Upper lobe of left lung (tissue), 4 donors: Measurements from ENCODE around the gene CLTB.

ENCODE experiments used
- CTCF ChIP-seq, 6 experiments: fragments of 450-650 bp in 4 of 6; fragments of 200-600 bp in 2 of 6; sonication (generic) in 2 of 6; IDR thresholded peaks; one replicate each; pipeline ENCODE4 v1.5.1; 2016 to 2019; ENCODE audit warnings: antibody characterized with exemption in 6 of 6
- POLR2A ChIP-seq, 4 donors: fragments of 450-650 bp; IDR thresholded peaks; one replicate each; pipeline ENCODE4 v1.5.1; 2016 to 2017; ENCODE audit warnings: antibody characterized with exemption in 4 of 4, mild to moderate bottlenecking in 2 of 4

DNA sequence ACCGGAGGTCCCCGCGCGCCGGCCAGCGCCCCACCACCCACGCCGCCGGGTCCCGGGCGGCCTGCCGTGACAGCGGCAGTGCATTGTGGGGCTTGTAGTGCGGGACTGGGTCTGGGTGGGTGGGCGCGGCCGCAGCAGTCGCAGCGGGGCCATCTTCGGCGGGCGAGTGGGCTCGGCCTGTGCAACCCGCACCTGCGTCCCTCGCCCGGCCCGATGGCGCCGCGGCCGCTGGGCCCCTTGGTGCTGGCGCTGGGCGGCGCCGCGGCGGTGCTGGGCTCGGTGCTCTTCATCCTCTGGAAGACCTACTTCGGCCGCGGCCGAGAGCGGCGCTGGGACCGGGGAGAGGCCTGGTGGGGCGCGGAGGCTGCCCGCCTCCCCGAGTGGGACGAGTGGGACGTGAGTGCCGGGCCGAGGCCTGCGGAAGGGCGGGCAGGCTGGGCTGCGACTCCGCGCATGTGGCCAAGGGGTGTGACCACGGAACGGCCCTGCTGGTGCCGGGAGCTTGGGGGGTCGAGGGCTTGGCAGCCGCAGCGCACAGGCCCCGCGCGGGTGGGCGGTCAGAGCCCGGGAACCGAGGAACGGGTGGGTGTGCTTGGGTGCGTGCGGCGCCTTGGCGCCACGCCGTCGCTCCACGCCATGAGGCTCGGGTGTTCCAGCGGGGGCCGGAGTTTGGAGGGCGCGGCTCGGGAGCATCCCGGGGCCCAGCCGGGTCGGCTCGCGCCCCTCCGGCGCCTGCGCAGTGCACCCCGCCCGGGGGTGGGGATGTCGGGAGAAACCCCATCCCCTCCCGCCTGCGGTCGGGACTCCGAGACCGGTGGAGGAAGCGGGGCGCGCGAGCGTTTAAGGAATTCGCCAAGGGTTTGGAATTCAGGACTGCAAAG is 50.7 kb downstream of the CLTB start, which contains the start of gene ARL10:
- no peak for TF ChIP-seq CTCF (IDR thresholded peaks at IDR 0.05)
- no peak for TF ChIP-seq POLR2A (IDR thresholded peaks at IDR 0.05)
